HG03520 (cell line): ENCODE results near the gene CACNA1G.

Source experiments
- ATAC-seq: cut with Tn5 transposase; IDR thresholded peaks from one replicate; pipeline ENCODE4 v1.9.1; 2021; ENCODE audit warnings: mild to moderate bottlenecking, moderate library complexity; ENCODE audit not compliant: unreplicated experiment

CACNA1G gene

DNA sequence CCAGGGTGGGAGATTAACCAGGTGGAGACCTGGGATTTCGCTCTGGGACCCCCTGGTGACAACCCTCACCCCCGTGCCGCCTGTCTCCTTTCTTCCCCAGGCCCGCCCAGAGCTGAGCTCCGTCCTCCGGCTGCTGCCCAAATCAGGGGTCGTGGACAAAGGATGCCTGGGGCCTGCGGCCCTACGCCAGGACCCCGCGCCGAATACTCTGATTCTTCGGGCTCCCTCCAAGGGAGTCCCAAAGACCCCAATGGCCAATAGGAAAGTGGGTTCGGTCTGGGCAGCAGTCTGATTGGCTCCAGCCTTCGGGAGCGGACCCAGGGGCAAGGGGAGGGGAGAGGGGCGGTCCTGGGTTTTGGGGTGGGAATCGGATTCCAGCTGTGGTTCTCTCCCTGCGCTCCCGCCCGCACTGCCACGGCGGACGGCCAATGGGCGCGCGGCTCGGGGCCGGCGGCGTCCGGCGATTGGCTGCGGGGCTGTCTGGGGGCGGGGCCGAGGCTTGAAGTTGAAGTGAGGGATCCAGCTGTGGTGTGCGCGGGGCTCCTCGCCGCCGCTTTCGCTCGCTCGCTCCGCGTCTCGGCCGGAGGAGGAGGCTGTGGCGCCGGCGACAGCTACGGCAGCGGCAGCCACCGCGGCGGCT lies at the start of gene CACNA1G:
TSS of gene CACNA1G (plus strand) at position 531 of the 640 bp plus-strand sequence. CDS start 745 bp downstream, outside the sequence.
- ATAC-seq, result peak; percentile 79

DNA sequence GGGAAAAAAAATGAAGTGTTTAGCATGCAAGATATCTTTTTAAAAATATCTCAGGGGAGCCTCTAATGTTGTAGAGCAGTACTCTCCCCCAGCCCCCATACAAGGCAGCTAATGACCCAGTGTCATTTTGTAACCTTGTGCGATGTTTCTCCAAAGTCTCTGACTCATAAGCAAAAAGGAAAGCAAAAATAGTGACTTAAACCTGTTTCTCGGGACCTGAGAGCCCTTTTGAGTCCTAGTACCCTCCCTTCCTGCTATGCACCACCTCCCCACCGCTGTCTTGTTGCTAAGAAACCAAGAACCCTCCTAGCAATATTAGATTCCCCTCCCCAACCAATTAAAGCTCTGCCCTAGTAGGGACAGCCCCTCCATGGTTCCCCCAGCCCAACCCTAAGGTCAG lies 49.5 kb upstream of the CACNA1G start:
- ATAC-seq, result peak; percentile 74

DNA sequence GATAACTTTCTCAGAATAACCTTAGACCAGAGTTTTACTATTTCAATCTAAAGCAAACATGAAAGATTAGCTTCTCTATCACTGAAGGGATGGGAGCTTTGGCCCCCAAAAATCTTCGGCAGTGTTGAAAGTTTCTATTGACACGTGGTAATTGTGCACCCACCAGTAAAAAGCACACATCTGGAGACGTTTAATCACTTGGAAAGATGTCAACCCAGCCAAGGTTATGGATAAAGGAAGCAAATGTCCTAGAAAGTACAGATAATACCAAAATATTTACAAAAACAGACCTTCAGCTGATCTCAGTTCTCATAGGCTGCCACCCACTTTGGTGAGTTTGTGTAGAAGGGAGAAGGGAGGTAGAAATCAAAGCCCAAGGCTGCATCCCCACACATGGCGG lies 47.0 kb upstream of the CACNA1G start:
- ATAC-seq, result no peak

DNA sequence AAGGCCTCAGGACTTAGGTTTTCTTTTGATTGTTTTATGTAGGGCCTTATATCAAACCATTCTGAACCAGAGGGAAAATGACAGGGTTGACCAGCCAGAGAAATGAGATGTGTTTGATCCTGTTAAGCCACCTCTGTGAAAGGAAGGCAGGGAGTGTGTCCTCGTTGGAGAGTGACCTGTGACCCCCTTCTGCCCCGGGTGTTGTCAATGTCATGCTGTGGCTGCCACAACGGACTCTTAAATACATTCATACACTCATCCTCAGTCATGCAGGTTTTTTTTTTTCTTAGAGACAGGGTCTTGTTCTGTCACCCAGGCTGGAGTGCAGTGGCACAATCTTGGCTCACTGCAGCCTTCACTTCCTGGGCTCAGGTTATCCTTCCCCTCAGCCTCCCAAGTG lies 46.1 kb upstream of the CACNA1G start:
- no peak for ATAC-seq

DNA sequence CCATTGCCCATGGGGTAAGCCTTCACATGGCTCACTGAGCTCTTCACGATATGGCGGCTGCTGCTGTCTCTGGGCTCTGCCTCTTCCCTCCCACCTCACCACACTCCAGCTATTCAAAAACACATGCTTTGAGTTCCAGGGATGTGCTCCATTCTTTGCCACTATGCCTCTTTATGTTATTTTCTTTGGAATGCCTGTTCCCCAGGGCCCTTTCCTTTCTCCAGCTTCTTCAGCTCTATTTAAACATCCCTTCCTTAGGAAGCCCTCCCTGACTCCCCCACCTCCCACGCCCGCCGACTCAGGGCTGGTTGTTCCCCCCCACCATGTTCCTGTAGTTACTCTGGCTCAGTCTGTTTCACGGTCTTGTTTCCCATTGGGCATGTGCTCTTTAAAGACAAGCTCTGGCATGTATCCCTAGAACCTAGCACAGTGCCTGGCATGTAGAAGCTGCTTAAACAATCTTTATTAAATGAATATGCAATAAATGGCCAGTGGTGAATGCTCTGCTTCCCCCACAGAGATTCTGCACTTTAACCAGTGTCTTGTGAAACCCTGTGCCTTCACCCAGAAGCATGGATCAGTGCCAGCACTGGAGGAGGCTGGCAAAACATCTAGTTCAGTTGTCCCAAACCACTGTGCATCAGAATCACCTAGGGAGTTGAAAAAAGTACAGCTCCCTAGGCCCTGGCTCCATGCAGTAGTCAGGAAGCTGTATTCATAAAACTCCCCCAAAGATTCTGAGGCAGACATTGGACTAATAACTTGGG lies 45.4 kb upstream of the CACNA1G start:
- ATAC-seq, result no peak

DNA sequence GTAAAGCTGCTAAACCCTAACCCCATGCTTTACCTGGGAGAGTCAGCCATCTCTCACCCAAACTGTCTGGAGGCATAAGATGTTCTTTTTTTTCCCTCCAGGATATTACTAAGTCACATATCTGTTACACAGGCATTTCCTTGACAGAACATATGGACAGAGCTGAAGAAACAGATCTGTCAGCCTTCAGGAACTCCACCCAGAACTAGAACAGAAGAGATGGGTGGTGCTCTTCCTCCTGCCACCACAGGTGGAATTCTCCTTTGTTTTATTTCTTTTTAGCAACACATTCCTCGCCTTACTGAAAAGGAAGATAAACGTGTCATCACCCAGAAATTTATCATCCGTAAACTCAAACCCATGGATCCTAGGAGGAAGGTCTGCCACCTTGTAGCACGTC lies 43.5 kb upstream of the CACNA1G start:
- ATAC-seq, result no peak

DNA sequence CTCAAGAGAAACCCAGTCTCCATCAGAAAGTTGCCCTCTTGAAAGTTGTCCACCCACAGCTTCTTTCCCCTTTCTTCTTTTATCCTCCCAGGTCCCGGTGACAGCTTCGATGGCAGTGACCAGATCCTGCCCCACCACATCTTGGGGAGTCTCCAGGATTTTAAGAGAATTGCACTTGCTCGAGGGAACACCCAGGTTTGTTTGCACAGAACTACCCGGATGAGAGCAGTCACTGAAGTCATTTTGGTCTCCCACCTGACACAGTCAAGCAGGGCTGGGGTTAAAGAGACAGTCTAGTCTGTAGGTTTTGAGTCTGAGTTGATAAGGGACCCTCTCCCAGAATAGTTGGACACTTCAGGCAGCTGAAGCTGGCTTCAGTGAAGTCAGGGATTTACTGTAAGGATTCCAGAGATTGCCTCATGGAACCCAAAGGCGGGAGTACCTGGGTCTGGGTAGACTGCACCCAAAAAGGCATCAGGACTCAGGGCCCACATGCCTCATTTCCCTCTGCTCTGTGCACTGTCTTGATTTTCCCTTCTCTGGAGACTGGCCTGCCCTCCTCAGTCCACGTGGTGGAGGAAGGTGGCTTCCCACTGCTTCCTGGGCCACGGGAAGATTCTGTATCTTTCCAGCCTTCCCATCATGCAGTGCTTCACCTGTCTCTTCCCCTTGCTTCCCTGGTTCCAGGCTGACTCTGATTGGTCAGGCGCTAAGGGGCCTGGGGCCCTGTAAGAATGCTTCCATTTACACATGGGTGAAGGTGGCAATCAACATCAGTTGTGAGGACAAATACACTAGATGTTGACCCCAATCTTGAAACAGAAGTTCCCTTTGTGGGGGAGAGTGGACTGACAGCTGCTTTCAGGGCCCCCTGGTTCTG lies 42.8 kb upstream of the CACNA1G start:
- ATAC-seq, result no peak

DNA sequence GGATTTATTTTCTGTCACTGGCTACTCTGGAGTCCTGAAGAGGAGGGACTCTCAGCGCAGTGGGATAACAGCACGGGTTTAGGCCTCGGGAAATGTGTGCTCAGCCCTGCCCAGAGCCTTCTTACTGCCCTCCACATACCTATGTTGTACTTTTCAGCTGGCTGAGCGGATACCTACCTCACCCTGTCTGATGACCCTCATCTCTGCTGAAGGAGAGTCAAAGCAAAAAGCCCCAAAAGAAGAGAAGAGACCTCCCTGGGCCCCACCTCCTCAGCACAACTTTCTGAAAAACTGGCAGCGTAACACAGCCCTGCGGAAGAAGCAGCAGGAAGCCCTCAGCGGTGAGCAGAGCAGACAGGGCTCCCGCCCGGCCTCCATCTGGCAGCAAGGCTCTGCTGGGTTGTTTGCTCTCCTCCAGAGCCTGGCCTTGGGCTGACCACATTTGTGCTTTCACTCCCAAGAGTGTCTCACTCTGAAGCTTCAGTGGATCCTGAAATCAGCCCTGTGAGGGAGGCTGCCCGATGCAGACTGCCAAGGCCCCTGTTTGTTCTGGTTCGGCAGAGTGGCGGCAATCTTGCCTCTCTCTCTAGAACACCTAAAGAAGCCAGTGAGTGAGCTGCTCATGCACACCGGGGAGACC lies 42.0 kb upstream of the CACNA1G start:
- ATAC-seq, result no peak

DNA sequence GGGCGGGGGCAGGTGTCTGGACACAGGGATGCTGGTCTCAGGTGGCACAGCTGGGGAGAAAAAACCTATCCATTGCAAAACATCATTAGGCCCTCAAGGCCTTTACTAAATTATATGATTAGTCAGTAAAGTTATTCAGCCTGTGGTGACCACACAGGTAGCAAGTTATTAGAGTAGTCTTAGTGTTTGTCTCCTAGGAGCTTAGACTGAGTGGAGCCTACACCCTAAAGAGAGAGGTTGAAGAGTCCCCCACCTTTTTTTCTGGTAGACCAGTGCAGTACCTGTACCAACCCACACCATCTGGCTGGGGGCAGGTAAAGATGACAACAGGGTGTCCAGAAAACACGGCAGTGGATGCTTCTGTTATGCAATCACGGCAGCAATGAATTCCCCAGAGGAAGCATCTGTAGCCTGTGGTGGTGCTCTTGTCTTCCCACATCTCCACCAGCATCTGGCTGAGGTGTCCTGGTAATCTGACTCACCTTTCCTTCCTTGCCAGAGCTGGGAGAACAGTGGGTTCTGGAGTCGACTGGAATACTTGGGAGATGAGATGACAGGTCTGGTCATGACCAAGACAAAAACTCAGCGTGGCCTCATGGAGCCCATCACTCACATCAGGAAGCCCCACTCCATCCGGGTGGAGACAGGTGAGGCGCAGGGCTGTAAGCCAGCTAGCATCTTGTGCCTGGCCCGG lies 41.2 kb upstream of the CACNA1G start:
- no peak for ATAC-seq

DNA sequence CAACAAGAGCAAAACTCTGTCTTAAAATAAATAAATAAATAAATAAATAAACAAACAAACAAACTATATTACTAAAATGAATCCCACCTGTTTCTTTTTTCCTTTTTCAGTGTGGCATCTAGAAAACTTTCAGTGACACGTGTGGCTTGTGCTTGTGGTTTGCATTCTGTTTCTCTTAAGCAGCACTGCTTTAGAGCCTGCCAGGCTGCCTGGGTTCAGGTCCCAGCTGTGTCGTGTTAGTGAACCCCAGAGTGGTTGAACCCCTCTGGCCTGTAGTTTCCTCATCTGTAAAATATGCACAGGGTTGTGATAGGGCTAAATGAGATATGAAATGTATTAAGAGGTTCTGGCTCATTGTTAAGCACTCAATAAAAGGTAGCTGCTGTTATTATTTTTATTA lies 40.0 kb upstream of the CACNA1G start:
- no peak for ATAC-seq

DNA sequence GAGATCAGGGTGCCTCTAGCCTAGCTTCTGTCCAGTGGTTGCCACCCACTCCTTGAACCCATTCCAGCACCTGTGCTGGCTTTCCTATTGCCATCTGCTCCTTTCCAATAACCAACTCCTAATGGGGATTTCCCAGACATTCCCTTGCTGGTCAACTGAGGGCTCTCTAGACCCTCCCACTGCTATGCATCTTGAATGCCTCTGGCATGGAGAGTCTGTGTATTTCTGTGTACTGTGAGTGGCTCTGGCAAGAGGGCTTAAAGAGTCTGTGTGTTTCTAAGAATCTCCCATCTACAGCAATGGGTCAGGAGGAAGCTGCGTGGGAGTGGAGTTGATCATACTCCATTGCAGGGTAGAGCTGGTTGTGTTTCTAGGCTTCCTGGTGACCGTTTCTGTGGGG lies 39.0 kb upstream of the CACNA1G start:
- no peak for ATAC-seq

DNA sequence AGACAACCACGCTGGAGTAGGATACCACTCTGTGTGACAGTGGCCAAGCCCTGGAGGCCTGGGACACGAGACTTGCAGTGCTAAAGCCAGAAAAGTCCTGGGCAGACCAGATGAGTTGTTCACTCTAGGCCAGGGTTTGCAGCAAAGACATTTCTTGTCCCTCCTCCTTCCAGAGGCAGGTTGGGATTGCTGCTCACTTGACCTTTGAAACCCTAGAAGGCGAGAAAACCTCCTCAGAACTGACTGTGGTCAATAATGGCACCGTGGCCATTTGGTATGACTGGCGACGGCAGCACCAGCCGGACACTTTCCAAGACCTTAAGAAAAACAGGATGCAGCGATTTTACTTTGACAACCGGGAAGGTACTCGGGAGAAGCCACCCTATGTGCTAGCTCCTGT lies 37.7 kb upstream of the CACNA1G start:
- ATAC-seq, result no peak

DNA sequence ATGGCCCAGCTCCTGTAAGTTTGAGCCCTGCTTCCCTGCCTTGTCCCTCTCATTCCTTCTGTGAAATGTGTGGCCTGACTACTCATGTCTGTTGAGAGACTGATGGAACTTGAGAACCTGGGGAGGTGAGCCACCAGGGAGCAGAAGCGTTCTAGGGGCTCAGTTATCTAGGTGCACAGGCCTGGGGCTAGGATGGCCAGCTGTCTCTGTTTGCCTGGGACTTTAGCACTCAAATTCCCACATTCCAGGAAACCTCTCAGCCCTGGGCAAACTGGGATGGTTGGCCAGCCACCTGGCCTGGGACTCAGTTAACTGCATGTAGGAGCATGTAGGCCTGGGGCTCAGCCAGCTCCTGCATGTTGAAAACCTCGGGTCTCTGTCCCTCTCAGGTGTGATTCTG lies 37.3 kb upstream of the CACNA1G start:
- no peak for ATAC-seq

DNA sequence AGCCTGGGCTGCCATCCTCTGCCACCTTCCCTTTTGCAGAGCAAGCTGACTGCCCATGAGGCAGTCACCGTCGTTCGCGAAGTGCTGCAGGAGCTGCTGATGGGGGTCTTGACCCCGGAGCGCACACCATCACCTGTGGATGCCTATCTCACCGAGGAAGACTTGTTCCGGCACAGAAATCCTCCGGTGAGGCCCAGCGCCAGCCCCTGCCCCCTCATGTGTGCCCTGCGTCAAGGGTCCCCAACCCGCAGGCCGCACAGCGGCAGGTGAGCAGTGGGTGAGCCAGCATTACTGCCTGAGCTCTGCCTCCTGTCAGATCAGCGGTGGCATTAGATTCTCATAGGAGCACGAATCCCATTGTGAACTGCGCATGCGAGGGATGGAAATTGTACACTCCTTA lies 35.7 kb upstream of the CACNA1G start:
- no peak for ATAC-seq

DNA sequence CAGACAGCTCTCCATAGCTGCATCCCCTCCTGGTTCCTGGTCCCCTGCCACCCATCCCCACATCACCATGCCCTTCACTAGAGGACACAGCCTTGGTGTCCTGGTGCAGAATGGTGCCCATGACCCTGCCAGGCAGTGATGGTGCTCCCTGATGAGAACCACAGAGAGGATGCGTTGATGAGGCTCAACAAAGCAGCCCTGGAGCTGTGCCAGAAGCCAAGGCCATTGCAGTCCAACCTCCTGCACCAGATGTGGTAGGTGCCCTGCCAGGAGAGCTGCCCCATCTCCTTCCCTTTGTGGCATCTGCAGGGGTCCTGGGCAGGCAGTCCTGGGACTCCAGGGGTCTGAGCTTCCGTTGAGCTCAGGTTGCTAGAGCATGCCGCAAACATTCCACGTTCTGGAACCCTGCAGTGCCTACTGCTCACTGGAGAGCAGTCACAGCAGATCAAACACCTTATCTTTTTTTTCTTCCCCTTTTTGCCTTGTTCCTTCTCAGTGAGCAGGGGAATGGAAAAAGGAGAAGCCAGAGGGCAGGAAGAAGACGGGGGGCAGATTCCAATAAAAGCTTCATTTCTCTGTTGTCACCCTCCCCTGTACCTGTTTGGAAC lies 33.3 kb upstream of the CACNA1G start:
- no peak for ATAC-seq

DNA sequence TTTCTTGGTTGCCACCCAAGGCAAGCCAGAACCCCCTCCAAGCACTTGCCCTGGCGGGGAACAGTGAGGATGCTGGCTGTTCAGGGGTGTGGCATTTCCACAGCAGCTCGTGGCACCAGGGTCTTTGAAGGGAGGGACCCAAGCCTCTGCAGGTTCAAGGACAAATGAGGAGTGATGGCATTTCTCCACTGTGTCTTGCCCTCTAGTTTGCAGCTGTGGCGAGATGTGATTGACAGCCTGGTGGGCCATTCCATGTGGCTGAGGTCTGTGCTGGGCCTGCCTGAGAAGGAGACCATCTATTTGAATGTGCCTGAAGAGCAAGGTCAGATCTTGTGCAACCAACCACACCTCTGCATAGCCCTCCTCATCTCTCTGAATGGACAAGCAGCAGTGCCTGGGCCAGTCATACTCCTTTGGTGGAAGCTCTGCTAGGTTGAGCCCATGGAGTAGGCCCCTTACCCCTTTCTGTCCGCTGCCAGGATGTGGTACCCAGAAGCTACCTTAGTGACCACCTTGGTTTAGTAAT lies 32.5 kb upstream of the CACNA1G start:
- ATAC-seq, result no peak

DNA sequence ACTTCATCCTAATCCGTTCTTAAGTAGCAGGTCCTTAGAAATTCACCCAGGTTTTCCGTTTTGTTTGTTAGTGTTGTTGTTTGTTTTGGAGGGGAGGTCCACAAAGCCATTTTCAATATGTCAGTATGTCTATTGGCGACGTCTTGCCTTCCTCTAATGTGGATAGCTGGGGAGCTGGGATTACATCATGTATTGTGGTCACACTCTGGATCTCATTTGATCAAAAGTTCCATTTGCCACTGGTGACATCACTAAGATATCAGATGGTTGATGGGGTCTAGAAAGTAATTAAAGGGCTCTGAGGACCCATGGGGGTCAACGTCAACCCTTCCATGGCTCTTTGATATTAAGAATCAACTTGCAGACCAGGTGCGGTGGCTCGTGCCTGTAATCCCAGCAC lies 30.7 kb upstream of the CACNA1G start:
- no peak for ATAC-seq

DNA sequence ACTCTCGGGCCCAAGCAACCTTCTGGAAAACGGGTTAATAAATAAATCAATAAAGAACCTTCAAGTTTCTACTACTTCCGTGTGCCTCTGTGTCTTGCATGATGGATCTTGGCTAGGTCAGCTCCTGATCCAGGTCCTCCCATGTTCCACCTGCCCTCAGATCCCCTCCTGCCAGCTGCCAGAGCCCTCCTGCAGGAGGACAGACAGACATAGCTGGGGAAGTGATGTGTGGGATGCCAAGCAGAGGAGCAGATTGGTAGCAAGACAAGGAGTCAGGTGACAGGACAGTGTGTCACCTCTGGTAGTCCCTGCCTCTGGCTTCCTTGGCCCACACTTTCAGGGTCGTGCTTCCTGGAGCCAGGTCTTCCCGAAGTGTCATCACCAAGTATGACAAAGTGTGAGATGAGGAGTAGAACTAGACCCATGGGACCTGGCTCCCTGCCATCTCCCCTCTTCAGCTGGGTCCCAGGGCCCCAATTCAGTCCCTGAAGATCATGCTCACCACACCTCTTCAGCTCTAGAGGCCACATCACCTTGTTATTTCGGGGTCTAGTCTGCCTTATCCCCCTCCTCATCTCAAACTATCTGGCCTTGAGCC lies 29.0 kb upstream of the CACNA1G start:
- no peak for ATAC-seq

DNA sequence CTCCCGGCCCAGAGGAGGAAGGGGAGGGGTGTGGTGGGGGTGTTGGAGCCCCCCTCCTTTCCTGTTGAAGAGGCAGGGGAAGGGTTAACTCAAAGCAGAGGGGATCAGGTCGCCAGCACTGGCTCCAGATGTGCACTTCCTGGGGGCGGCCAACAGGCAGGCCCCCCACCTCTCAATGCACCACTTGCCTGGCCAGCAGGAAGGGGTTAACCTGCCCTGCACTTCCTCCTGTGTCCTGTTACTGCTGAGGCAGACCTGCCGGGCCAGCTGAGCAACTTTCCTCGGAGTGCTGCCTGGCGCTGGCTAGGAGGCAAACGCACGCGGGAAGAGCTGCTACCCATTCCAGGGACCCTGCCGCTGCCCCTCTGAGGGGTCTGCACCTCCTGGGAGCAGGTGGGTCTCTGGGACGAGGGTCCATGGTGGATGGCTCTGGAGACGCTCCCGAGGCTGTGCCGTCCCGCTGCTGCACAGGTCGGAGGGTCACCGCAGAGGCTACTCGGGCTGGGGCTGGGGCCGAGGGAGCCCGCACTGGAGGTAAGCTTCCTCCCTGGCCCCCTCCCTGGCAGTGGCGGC lies 28.0 kb upstream of the CACNA1G start, which contains the start of gene EPN3:
TSS of gene EPN3 (plus strand) at position 284 of the 573 bp plus-strand sequence. CDS start 3,822 bp downstream, outside the sequence.
- ATAC-seq, result no peak
